Memory B cell (primary cell): ENCODE results near the gene PARD3B.

Experiments used
- ATAC-seq: fragments of 150-1000 bp; cut with Tn5 transposase; 2 replicates; pipeline ENCODE4 v1.10.0; 2021; ENCODE audit warnings: low read depth, mild to moderate bottlenecking, moderate library complexity
- DNase-seq, 2 donors: peaks; one replicate each; pipeline ENCODE4 v3.0.0; 2022; ENCODE audit warnings: low spot score in 2 of 2
- H3K27ac Mint-ChIP-seq: one replicate; pipeline ENCODE4 v1.8.0; 2022; ENCODE audit warnings: mild to moderate bottlenecking, moderate library complexity, mixed read lengths
- H3K27me3 Mint-ChIP-seq: one replicate; pipeline ENCODE4 v1.8.0; 2022; ENCODE audit warnings: mixed read lengths
- H3K36me3 Mint-ChIP-seq: one replicate; pipeline ENCODE4 v1.8.0; 2022; ENCODE audit warnings: mild to moderate bottlenecking, mixed read lengths
- H3K4me1 Mint-ChIP-seq: one replicate; pipeline ENCODE4 v1.8.0; 2022; ENCODE audit warnings: mixed read lengths
- H3K4me3 Mint-ChIP-seq: one replicate; pipeline ENCODE4 v1.8.0; 2022; ENCODE audit warnings: mild to moderate bottlenecking, moderate library complexity, mixed read lengths
- H3K9me3 Mint-ChIP-seq: one replicate; pipeline ENCODE4 v1.8.0; 2022; ENCODE audit warnings: mixed read lengths

PARD3B gene

GRCh38 chr2:205293559-205293958 is 748.3 kb downstream of the PARD3B start:
- Mint-ChIP-seq H3K4me1 (no peaks in the 10 kb centered on the region), H3K27me3 (peaks cover 1% of the 10 kb centered on the region), H3K36me3 (no peaks in the 10 kb centered on the region), H3K27ac (no peak overlapping the region), H3K9me3 (peaks cover 3% of the 10 kb centered on the region), H3K4me3 (no peak overlapping the region)
- DNase-seq (no peak), ATAC-seq (peak; percentile 42)

- Mint-ChIP-seq H3K27me3 (no peaks in the 10 kb centered on the region), H3K36me3 (no peaks in the 10 kb centered on the region), H3K27ac (no peak overlapping the region), H3K4me3 (no peak overlapping the region), H3K4me1 (no peaks in the 10 kb centered on the region), H3K9me3 (peaks cover 3% of the 10 kb centered on the region)
- DNase-seq (no peak), ATAC-seq (no peak)
Measured at GRCh38 chr2:205296959-205297358, 751.7 kb downstream of the PARD3B start.

- no peak for ATAC-seq
- Mint-ChIP-seq H3K4me3 (no peak overlapping the region), H3K27me3 (no peaks in the 10 kb centered on the region), H3K4me1 (no peaks in the 10 kb centered on the region), H3K27ac (no peak overlapping the region), H3K36me3 (no peaks in the 10 kb centered on the region), H3K9me3 (peaks cover 3% of the 10 kb centered on the region)
- no peak for DNase-seq
Measured at GRCh38 chr2:205297368-205297767, 752.1 kb downstream of the PARD3B start.

- no peak for DNase-seq
- Mint-ChIP-seq H3K27ac (no peak overlapping the region), H3K36me3 (no peaks in the 10 kb centered on the region), H3K4me3 (no peak overlapping the region), H3K4me1 (no peaks in the 10 kb centered on the region), H3K9me3 (peaks cover 3% of the 10 kb centered on the region), H3K27me3 (no peaks in the 10 kb centered on the region)
- ATAC-seq, result no peak
Measured at GRCh38 chr2:205297846-205298245, 752.6 kb downstream of the PARD3B start.

- H3K27ac Mint-ChIP-seq, result no peak overlapping the region
- no peak overlapping the region for H3K4me3 Mint-ChIP-seq
- H3K27me3 Mint-ChIP-seq, result peaks cover 3% of the 10 kb centered on the region
- ATAC-seq (no peak), DNase-seq (no peak)
- no peaks in the 10 kb centered on the region for H3K4me1 Mint-ChIP-seq
- H3K9me3 Mint-ChIP-seq, result no peaks in the 10 kb centered on the region
- H3K36me3 Mint-ChIP-seq, result no peaks in the 10 kb centered on the region
Measured at GRCh38 chr2:205311201-205311600, 765.9 kb downstream of the PARD3B start.

- Mint-ChIP-seq H3K27me3 (peaks cover 1% of the 10 kb centered on the region), H3K4me3 (no peak overlapping the region), H3K27ac (no peak overlapping the region), H3K36me3 (no peaks in the 10 kb centered on the region), H3K9me3 (no peaks in the 10 kb centered on the region), H3K4me1 (peaks cover 6% of the 10 kb centered on the region)
- no peak for DNase-seq
- no peak for ATAC-seq
Measured at GRCh38 chr2:205321231-205321630, 776.0 kb downstream of the PARD3B start.

GRCh38 chr2:205323929-205324328 is 778.7 kb downstream of the PARD3B start:
- H3K4me3 Mint-ChIP-seq, result no peak overlapping the region
- H3K4me1 Mint-ChIP-seq, result peaks cover 6% of the 10 kb centered on the region
- H3K27me3 Mint-ChIP-seq, result peaks cover 1% of the 10 kb centered on the region
- no peak overlapping the region for H3K27ac Mint-ChIP-seq
- no peak for DNase-seq
- no peak for ATAC-seq
- no peaks in the 10 kb centered on the region for H3K9me3 Mint-ChIP-seq
- H3K36me3 Mint-ChIP-seq, result no peaks in the 10 kb centered on the region

GRCh38 chr2:205324355-205324754 is 779.1 kb downstream of the PARD3B start:
- Mint-ChIP-seq H3K4me3 (no peak overlapping the region), H3K27ac (no peak overlapping the region), H3K36me3 (no peaks in the 10 kb centered on the region), H3K4me1 (peaks cover 6% of the 10 kb centered on the region), H3K27me3 (peaks cover 1% of the 10 kb centered on the region), H3K9me3 (no peaks in the 10 kb centered on the region)
- ATAC-seq (no peak), DNase-seq (no peak)

GRCh38 chr2:205333351-205333750 is 788.1 kb downstream of the PARD3B start:
- ATAC-seq, result no peak
- H3K36me3 Mint-ChIP-seq, result peaks cover 2% of the 10 kb centered on the region
- no peaks in the 10 kb centered on the region for H3K27me3 Mint-ChIP-seq
- H3K27ac Mint-ChIP-seq, result no peak overlapping the region
- H3K4me3 Mint-ChIP-seq, result no peak overlapping the region
- peaks cover 4% of the 10 kb centered on the region for H3K9me3 Mint-ChIP-seq
- no peak for DNase-seq
- H3K4me1 Mint-ChIP-seq, result no peaks in the 10 kb centered on the region

- peaks cover 4% of the 10 kb centered on the region for H3K9me3 Mint-ChIP-seq
- H3K4me1 Mint-ChIP-seq, result no peaks in the 10 kb centered on the region
- H3K27ac Mint-ChIP-seq, result no peak overlapping the region
- ATAC-seq (no peak), DNase-seq (no peak)
- H3K27me3 Mint-ChIP-seq, result no peaks in the 10 kb centered on the region
- H3K4me3 Mint-ChIP-seq, result no peak overlapping the region
- H3K36me3 Mint-ChIP-seq, result peaks cover 2% of the 10 kb centered on the region
Measured at GRCh38 chr2:205337274-205337673, 792.0 kb downstream of the PARD3B start.

- DNase-seq (no peak), ATAC-seq (no peak)
- H3K4me3 Mint-ChIP-seq, result no peak overlapping the region
- no peaks in the 10 kb centered on the region for H3K4me1 Mint-ChIP-seq
- H3K9me3 Mint-ChIP-seq, result peaks cover 4% of the 10 kb centered on the region
- H3K27me3 Mint-ChIP-seq, result no peaks in the 10 kb centered on the region
- H3K36me3 Mint-ChIP-seq, result peaks cover 2% of the 10 kb centered on the region
- H3K27ac Mint-ChIP-seq, result no peak overlapping the region
Measured at GRCh38 chr2:205338156-205338555, 792.9 kb downstream of the PARD3B start.

- no peak for DNase-seq
Measured at GRCh38 chr2:205343103-205343502, 797.8 kb downstream of the PARD3B start.

GRCh38 chr2:205346649-205347048 is 801.4 kb downstream of the PARD3B start:
- Mint-ChIP-seq H3K4me3 (no peak overlapping the region), H3K27ac (no peak overlapping the region), H3K27me3 (peaks cover 2% of the 10 kb centered on the region), H3K4me1 (peaks cover 8% of the 10 kb centered on the region), H3K36me3 (no peaks in the 10 kb centered on the region), H3K9me3 (no peaks in the 10 kb centered on the region)
- DNase-seq (no peak), ATAC-seq (no peak)

More at GRCh38 chr2:205343103-205343502, 797.8 kb downstream of the PARD3B start:
- Mint-ChIP-seq H3K4me3 (no peak overlapping the region), H3K27ac (no peak overlapping the region), H3K9me3 (no peaks in the 10 kb centered on the region), H3K36me3 (no peaks in the 10 kb centered on the region), H3K4me1 (peaks cover under 1% of the 10 kb centered on the region), H3K27me3 (peaks cover 2% of the 10 kb centered on the region)
- no peak for ATAC-seq

- H3K9me3 Mint-ChIP-seq, result no peaks in the 10 kb centered on the region
- no peak for ATAC-seq
- DNase-seq, result no peak
- peaks cover 8% of the 10 kb centered on the region for H3K4me1 Mint-ChIP-seq
- no peak overlapping the region for H3K4me3 Mint-ChIP-seq
- H3K27ac Mint-ChIP-seq, result no peak overlapping the region
- peaks cover 2% of the 10 kb centered on the region for H3K27me3 Mint-ChIP-seq
- no peaks in the 10 kb centered on the region for H3K36me3 Mint-ChIP-seq
Measured at GRCh38 chr2:205347899-205348298, 802.6 kb downstream of the PARD3B start.

- H3K36me3 Mint-ChIP-seq, result no peaks in the 10 kb centered on the region
- H3K27me3 Mint-ChIP-seq, result no peaks in the 10 kb centered on the region
- no peak overlapping the region for H3K27ac Mint-ChIP-seq
- DNase-seq (no peak), ATAC-seq (no peak)
- peaks cover 2% of the 10 kb centered on the region for H3K9me3 Mint-ChIP-seq
- peaks cover 8% of the 10 kb centered on the region for H3K4me1 Mint-ChIP-seq
- no peak overlapping the region for H3K4me3 Mint-ChIP-seq
Measured at GRCh38 chr2:205352094-205352493, 806.8 kb downstream of the PARD3B start.
